Posterior vena cava (tissue), 2 donors: ENCODE measurements around the gene NAV2. TPM values are rescaled to one million over a fixed set of nuclear protein-coding genes. Genes with fewer than 3 reads are reported as not detected.
"Not testable (repeated sequence)": the region's sequence is repeated elsewhere in the genome, so short reads cannot be mapped to it uniquely, and the experiment has no call there.

Experiments used
- DNase-seq: peaks from one replicate; pipeline ENCODE4 v3.0.0-alpha.2; 2020; ENCODE audit warnings: low spot score
- intact Hi-C, 2 donors: fragments of 100-400 bp; cut with DNase I; formaldehyde crosslinking; loops; one replicate each; pipeline versions ENCODE4 v1.14.1 to v1.14.2; 2022 to 2023
- total RNA-seq, 2 donors: library from RNA; stranded (reverse); fragmentation: NEBNext Ultra II Directional; extraction: Animal tissue kit (Norgen Biotek cat#: 25700); gene quantifications; one replicate each; pipeline ENCODE4 v1.2.1, GENCODE V29; 2021
- donor health status: DM: yes; HTN: yes; CAD: no.
- donor health status: DM: yes; HTN: yes; CAD: no.

NAV2 gene
- total RNA-seq, 2 donors from 2014 or later = 69.2 to 108 TPM

DNA sequence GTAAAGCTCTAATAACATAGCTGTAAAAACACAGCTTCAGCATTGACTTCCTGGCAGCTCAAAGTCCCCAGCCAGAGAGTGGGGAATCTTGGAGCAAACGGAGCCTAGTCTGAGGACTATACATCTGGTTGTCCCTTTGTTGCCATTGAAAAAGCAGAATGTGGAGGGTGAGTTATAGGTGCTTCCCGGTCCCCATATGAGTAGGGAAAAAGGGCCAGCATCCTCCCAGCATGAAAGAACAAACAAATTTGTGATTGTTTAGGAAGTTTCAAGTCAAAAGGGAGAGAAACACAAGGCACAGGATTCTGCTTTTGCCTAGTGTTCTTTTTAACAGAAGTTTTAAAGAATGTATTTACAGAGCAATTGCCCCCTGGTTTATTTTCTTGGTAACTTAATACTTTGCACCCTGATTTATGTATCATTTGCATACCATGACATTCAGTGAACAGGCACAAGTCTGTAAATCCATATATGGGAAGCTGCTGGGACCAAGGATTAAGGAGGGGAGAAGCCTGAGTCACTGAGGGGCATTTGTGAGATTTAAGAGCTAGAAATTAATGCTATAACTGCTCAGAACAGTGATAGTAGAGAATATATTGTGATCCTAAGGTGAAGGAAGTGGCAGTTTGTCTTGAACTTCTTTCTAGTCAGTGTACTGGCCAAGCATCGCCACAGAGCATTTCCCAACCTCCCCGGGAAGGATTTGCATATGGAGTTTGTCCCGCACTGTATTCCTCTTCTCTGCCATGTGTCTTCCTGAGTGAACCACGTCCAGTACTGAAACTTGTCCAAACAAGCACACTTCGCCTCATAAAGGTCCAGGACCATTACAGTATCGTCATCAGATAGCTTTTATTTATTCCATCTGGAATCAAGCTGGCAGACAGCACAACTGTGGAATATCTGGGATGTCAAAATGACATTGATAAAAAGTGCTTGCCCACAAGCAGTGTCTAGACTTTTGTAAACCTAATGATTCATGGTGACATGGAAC is 344.6 kb downstream of the NAV2 start:
- no peak for DNase-seq

DNA sequence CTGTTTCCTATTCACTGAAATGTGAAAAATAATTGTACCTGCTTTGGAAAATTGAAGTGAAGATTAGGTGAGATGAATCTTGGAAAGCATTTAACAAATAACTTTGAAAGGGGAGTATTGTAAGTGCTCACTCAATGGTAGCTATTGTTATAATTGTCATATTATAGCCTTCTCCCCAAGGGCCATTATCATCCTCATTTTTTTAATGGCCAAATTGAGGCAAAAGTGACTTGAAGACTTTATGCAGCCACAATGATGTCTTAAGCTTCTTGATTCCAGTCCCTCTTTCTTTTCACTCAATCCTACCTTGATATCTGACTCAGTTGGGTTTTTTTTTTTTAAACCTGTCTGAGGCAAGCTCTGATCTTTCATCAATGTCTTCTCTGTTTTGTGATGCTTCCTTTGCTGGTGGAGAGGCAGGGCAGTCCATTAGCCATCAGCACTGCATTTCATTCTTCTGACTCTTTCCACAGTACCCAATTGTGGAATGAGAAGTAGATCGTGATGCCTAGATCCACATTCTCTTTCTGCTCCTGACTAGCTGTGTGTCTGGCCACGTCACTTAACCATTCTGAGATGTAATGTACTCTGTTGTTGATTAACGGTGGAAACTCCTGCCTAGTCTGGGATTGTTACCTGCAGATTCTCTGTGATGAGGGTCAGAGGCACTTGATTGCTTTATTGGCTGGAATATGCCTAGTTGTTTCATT is 346.3 kb downstream of the NAV2 start:
- intact Hi-C loops = no loop called here
- no peak for DNase-seq

More for the DNA sequence above, 344.6 kb downstream of the NAV2 start:
- intact Hi-C loops = no loop called here

DNA sequence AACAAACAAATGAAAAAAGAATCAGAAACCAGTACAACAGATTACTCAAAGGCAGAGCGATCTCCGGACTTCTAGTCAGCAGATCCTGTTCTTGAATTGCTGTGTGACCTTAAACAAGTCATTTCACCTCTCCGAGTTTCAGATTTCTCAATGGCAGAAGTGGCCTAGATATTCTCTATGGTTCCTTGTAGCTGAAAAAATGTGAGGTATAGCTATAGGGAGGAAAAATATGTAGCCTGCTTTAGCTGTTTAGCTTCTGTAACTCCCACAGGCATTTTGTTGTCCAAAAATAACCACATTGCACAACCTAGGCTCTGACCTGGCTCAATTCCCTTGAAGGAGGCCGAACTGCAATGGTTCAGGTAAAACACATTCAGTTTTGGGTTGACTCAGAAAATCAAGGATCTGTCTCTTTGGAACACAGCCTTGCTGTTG is 347.0 kb downstream of the NAV2 start:
- intact Hi-C loops = no loop called here
- DNase-seq = no peak

DNA sequence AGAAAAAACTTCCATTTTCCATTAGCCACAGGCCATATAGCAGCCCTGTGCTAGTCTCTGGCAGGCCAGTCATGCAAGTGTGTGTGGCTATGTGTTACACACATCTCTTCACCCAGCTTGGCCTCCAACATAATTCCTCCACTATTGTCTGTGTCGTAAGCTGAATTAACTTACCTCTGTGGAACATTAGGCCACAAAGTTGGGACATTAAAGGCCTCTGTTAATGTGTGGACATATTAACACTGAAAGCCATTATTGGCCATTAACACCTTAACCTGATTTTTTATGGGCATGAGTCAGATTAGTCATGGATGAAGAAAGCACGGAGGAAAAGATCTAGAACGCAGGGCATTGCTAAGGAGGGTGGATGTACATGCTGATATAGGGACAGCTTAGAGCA is 347.5 kb downstream of the NAV2 start:
- intact Hi-C loops = no loop called here
- no peak for DNase-seq

DNA sequence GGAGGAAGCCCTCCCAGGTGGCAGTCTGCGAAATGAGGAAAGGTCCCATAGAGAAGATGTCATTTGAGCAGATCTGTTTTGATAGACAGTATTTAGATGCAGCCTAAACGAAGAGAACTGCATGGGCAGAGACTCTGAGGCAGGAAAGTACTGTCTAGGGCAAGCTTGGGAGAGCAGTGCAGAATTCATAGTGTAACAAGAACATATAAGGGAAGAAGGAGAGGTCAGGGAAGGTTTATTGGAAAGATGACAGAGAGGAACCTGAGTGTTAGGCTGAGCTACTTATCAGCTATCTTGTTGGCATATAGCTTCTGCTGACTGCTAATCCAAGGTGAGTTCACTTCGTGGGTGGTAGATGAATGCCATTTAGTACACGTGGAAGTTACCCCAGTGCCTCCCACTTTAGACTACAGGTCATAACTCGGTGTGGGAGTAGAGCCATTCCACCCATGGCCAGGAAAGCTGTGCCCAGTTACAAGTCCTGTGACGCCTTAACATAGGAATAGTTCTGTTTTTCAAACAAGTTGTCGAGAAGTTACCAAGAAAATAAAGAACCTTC is 348.1 kb downstream of the NAV2 start:
- DNase-seq = no peak
- intact Hi-C loops = no loop called here

DNA sequence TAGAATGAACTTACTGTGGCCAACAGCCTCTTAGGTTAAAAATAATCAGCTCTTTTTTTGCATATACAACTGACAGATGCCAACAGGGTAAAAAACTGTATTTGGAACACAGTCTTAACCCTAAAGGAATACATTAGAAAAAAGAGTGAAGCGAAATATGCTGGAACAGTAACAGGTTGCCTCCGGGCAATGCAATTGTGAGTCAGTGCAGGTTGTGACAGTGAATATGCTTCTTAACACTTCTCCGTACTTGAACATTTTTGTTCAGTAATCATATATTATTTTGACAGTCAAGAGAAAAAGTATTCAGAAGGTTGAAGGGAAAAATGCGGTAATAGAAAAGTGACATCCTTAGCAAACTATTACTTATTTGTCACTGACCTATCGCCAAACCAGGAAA is 349.1 kb downstream of the NAV2 start:
- no peak for DNase-seq
- intact Hi-C loops = no loop called here

DNA sequence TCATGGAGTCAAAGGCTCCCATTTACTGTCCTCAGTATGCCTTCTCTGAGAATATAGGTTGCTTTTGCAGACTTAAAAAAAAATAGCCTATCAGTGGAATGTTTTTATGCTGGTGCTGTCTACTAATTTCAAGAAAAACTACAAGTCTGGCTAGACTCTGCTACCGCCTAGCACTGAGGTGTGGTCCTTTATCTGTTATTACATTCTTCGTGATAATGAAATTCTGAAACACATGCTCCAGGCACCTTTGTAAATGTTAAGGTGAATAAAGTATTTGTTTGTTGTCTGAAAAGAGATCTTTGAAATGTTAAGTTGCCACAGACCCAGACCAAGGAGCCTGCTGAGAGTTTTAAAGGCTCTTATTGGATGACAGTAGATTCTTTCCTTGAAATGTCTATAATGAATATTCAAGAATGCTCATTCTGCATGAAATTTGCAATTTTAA is 352.3 kb downstream of the NAV2 start:
- intact Hi-C loops = no loop called here
- no peak for DNase-seq

DNA sequence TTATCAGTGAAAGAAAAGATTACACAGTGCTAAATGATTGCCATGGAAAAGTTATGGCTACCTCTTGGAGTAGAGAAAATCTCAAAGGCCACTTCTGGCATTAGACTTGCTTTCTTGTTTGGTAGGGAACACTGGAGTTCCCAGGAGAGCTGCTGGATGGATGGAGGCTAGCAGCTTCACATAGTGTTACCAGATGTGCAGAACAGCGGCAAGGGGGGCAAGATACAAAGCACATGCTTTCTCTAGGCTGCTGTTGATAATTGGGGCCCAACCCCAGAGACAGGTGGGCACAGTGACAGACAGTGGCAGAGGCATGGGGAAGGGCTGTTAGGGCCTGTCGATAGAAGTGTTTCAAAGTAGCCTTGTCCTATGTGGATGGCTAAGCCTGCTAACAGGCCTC is 352.8 kb downstream of the NAV2 start:
- intact Hi-C loops = no loop called here
- DNase-seq = no peak

DNA sequence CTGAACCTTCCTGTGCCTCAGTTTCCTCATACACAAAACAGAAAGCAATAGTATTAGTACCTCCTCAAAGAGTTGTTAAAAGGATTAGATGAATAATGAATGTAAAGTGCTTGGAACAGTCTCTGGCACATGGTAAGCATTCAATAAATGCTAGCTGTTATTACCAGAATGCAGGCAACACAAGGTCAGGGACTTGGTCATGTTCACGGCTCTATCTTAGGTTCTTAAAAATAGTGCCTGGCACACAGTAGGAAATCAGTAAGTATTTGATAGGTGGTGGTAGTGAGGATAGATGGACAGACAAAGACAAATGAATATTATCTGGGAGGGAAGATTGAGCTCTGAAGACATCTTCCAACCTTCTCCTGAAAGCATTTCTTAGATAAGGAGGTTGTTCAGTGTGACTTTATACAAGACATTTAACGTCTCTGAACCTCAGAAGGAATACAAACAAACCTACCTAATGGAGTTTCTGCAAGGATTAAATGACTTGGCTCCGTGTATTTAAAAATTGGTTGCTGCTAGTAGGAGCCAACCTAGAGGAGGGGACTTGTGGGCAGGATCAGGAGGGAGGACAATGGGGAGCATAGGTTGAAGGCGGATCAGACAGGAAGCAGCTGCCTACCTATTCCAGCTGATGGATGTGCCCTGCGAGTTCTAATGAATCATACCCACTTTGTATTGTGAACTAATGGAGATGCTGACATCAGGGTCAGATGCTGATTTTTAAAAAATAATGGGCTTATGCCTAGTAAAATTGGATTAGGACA is 353.6 kb downstream of the NAV2 start:
- intact Hi-C loops = no loop called here

DNA sequence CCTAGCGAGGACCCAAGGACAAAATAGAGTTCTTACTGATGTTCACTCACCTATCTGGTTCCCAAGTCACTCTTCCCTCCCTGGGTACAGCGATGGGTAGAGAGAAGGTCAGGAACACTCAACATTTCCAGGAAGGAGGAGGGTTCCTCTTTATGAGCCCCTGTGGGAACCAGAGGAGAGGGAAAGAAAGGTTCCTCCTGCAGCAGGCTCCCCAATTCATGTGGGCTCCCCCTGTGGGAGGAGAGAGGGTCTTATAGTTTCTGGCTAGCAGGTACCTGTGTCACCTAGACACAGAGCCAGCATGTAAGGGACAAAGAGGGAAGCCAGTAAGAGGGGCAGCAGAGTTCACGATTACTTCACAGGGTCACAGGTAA is 354.1 kb downstream of the NAV2 start:
- intact Hi-C loops = no loop called here
- DNase-seq = no peak

More for the DNA sequence above, 353.6 kb downstream of the NAV2 start:
- DNase-seq = no peak

DNA sequence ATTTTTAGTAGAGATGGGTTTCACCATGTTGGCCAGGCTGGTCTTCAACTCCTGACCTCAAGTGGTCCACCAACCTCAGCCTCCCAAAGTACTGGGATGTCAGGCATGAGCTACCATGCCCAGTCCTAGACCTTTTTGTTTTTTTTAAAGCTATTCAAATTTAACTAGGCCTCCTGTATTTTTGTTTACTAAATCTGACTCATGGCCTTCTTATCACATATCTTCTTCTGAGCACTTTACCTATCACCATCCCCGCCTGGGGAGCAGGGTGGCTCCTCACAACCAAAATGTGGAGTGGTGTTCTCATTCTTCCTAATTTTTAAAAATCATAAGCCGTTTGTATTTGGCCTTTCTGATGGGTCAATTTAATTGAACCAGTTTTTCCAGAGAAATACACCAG is 355.0 kb downstream of the NAV2 start:
- intact Hi-C loops = no loop called here
- no peak for DNase-seq

DNA sequence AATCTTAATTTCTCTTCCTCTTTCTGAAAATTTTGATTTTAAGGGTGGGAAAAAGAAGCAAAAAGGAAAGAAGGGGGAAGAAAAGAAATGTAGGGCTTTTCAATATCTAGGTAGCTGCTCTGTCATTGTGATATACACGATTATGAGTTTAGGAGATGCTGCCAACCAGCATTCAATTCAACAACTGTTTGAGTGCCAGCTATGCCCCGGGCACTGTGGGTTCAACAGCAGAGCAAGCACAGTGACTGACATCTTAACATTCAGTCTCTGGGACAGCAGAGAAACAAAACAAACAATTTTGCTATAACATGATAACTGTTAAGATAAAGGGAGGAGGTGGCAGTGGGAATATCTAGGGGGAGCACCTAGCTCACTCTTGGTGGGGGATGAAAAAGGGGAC is 356.1 kb downstream of the NAV2 start:
- intact Hi-C loops = no loop called here
- no peak for DNase-seq

DNA sequence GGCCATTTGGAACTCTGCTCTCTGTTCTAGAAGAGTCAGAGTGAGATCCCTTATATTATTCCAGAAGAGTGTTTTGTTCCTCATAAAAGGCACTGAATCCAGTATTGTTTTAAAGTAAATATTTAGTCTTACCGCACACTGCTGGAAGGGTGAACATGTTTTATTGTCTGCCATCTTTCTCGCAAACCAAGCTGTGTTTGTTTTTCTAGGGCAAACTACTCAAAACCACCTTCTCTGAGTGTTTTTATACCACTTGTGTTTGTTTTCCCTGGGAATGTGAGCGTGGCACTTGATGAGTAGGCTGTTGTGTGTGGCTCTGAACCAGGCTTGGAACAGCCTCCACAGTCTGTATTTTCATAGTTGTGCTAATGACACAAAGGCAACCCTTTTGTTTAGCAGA is 357.8 kb downstream of the NAV2 start:
- DNase-seq = no peak

DNA sequence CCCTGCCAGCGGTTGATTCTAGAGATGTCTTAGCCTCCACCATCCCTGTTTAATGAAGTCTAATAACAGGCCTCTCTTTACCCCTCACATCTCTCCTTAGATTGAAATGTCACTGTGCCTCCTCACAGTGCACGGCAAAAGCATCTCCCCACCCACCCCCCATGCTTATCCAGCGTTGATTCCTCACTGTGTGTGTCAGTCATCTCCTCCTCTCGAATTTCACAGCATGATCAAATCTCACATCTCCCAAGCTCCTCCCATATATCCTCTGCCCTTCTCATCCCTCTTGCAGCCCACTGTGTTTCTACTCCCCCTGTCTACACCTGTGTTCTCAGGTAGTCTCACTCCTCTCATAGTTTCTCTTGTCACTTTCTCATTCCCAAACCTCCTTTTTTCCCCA is 363.0 kb downstream of the NAV2 start:
- intact Hi-C loops = no loop called here
- DNase-seq = no peak

More for the DNA sequence above, 357.8 kb downstream of the NAV2 start:
- intact Hi-C loops = no loop called here

DNA sequence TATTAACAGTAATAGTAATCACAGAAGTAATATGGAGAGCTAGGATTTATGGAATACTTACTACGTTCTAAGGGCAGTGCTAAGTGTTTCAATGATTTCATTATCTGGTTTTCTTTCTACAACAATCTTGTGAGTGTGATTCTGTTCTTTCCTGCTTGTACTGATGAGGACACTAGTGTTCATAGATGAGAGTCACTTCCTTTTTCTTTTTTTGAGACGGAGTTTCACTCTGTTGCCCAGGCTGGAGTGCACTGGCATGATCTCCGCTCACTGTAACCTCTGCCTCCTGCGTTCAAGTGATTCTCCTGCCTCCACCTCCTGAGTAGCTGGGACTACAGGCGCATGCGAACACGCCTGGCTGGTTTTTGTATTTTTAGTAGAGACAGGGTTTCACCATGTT is 366.2 kb downstream of the NAV2 start:
- no peak for DNase-seq
- intact Hi-C loops = no loop called here

DNA sequence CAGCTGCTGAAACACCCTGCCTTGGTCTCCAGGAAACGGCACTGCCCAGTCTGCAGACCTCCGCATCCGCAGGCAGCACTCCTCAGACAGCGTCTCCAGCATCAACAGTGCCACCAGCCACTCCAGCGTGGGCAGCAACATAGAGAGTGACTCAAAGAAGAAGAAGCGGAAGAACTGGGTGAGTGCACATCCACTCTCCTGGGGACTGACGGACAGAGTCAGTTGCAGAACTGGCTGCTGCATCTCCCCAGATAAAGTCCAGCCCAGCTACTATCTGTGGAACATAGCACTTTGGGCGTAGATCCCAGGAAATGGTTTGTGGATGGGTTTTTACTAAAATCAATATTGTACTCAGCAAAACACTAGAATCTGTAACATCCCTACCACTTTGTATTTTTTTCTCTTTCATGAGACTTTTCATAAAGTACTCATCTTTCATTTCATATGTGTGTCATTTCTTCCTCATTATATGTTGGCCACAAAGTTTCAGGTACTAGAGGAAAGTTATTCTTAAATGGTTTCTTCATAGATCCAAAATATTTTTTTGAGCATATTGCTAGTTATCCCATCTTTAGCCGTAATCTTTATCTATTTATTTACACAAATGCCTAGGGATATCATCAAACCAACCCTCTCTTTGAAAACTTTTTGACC is 367.5 kb downstream of the NAV2 start:
- intact Hi-C loops = no loop called here
- no peak for DNase-seq

DNA sequence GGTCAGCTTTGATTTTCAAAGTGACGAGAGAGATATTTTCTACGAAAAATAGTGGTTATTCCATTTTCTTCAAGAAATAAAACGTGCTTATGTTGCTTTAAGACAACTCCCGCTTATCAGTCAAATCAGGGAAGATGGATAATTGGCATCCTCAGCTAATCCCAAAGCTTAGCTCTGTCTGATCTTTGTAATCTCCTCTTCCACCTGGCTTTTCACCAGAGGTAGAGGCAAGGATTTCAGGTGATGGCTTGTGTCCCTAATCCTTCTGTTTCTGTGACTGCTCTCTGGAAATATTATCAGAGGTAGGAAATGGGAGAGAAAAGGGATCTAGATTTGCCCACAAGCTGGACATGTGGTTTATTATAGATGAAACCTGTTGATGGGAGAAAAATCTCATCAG is 368.7 kb downstream of the NAV2 start:
- intact Hi-C loops = no loop called here
- no peak for DNase-seq

DNA sequence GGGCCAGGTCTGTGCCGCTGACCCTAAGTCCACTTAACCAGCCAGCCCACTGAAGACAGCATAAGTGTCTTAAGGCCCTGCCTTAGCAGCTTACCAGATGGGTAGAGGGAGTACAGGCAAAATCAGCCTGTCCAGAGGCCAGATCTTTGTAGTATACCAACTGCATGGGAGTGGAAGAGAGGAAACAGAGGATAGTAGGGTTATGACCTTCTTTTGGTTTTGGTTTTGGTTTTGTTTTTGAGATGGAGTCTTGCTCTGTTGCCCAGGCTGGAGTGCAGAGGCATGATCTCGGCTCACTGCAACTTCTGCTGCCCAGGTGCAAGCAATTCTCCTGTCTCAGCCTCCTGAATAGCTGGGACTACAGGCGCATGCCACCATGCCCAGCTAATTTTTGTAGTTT is 371.2 kb downstream of the NAV2 start:
- intact Hi-C loops, DNase-seq: not testable (repeated sequence)
